Testis (tissue), 3 donors: ENCODE measurements around the gene HS6ST3. TPM values are rescaled to one million over a fixed set of nuclear protein-coding genes. Genes with fewer than 3 reads are reported as not detected.

ENCODE experiments used
- DNase-seq: peaks from one replicate; pipeline ENCODE4 v3.0.0-alpha.2; 2019
- H3K27ac ChIP-seq, 2 donors: fragments of 200-600 bp; sonication (generic); one replicate each; pipeline ENCODE4 v1.5.1; 2019
- H3K27me3 ChIP-seq: fragments of 200-600 bp; sonication (generic); one replicate; pipeline ENCODE4 v1.5.1; 2019
- H3K36me3 ChIP-seq: fragments of 200-600 bp; sonication (generic); one replicate; pipeline ENCODE4 v1.5.1; 2017; ENCODE audit warnings: low read depth; ENCODE audit errors: missing control alignments
- H3K4me1 ChIP-seq: fragments of 200-600 bp; sonication (generic); one replicate; pipeline ENCODE4 v1.5.1; 2019
- H3K4me3 ChIP-seq, 2 donors: fragments of 200-600 bp; sonication (generic); one replicate each; pipeline ENCODE4 v1.5.1; 2017 to 2019
- H3K9me3 ChIP-seq: fragments of 200-600 bp; sonication (generic); one replicate; pipeline ENCODE4 v1.5.1; 2017
- POLR2A ChIP-seq: fragments of 450-650 bp; IDR thresholded peaks from one replicate; pipeline ENCODE4 v1.6.1; 2017; ENCODE audit warnings: antibody characterized with exemption, mild to moderate bottlenecking, moderate library complexity
- WGBS, 2 donors: methylation state at CpG; one replicate each; pipeline ENCODE4 v1.1.5; 2018; 5-methylcytosine and 5-hydroxymethylcytosine counted together
- intact Hi-C: fragments of 100-400 bp; cut with DNase I; formaldehyde crosslinking; loops from one replicate; pipeline ENCODE4 v1.15.1; 2023; ENCODE audit warnings: low total_unique reads
- polyA plus RNA-seq: library from polyadenylated mRNA; stranded (reverse); fragments of 350-450 nt; fragmentation: Illumina TruSeq; extraction: RNeasy Lipid Tissue Mini Kit (QIAGEN cat#74804); gene quantifications from one replicate; pipeline ENCODE4 v1.2.3, GENCODE V29; 2014; ENCODE audit warnings: low read depth, low replicate concordance; ENCODE audit not compliant: insufficient read depth
- total RNA-seq, 2 donors: library from RNA; depleted of rRNA; stranded (reverse); fragments of >200 nt; gene quantifications; one replicate each; pipeline ENCODE4 v1.2.3, GENCODE V29; 2016
- TF ChIP-seq, protein P1 (sequence below), 3 experiments: fragments of 450-650 bp in 2 of 3; fragments of 200-600 bp in 1 of 3; sonication (generic) in 1 of 3; IDR thresholded peaks; one replicate each; pipeline ENCODE4 v1.5.1; 2016 to 2019; ENCODE audit warnings: antibody characterized with exemption in 3 of 3, mild to moderate bottlenecking in 2 of 3, moderate library complexity in 1 of 3

Gene HS6ST3
- total and polyA plus RNA-seq, 3 donors from 2014 or later, result 0.87 to 1.3 (median 1.3) TPM

DNA sequence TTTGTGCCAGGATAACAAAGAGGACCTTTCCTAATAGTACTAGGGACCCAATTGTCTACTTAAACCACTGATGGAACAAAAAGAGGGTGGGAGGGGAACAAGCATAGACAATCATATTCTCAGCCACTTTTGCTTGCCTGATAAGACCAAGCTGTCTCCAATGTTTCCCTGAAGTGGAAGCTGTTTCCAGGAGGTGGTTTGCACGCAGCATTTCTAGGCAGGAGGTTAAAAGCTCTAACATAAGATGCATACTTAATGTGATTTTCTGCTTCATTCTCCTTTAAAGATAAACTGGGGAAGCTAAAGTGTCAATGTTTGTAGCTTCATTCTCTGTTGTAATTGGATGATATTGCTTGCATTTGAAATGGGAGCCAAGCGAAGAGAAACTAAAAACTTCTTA, 442.9 kb downstream of the HS6ST3 start:
- no peak overlapping the region for H3K4me3 ChIP-seq
- 90 to 91% methylated on average over 2 of the region's 2 CpGs for WGBS, 2 donors
- DNase-seq, result no peak
- no peak overlapping the region for H3K27ac ChIP-seq
- intact Hi-C loops, result no loop called here
- no peak for TF ChIP-seq POLR2A
- TF ChIP-seq, protein P1, sequence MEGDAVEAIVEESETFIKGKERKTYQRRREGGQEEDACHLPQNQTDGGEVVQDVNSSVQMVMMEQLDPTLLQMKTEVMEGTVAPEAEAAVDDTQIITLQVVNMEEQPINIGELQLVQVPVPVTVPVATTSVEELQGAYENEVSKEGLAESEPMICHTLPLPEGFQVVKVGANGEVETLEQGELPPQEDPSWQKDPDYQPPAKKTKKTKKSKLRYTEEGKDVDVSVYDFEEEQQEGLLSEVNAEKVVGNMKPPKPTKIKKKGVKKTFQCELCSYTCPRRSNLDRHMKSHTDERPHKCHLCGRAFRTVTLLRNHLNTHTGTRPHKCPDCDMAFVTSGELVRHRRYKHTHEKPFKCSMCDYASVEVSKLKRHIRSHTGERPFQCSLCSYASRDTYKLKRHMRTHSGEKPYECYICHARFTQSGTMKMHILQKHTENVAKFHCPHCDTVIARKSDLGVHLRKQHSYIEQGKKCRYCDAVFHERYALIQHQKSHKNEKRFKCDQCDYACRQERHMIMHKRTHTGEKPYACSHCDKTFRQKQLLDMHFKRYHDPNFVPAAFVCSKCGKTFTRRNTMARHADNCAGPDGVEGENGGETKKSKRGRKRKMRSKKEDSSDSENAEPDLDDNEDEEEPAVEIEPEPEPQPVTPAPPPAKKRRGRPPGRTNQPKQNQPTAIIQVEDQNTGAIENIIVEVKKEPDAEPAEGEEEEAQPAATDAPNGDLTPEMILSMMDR (IDR thresholded peaks at IDR 0.05), result no peak
- no peaks in the 10 kb centered on the region for H3K27me3 ChIP-seq
- H3K4me1 ChIP-seq, result no peaks in the 10 kb centered on the region
- H3K9me3 ChIP-seq, result no peaks in the 10 kb centered on the region
- H3K36me3 ChIP-seq, result no peaks in the 10 kb centered on the region

DNA sequence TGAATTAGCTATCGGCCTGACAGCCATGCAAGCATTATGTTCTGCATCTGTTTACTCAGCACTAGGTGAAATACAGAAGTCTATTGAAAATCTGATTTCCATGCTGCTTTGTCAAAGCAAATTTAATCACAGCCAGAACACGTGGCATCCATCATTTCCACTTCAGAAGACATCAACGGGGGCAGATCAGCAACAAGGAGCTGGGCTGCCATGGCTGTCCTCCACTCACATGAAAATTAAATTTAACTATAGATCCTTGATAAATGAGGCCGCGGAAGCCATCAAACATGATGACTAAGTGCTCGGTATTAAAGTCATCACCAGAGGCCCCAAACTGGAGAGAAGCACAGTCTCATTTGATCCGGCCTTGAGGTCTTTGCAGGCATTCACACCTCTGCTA, 443.5 kb downstream of the HS6ST3 start:
- Histone ChIP-seq H3K27ac (no peak overlapping the region), H3K4me3 (no peak overlapping the region), H3K4me1 (no peaks in the 10 kb centered on the region), H3K27me3 (no peaks in the 10 kb centered on the region), H3K9me3 (no peaks in the 10 kb centered on the region), H3K36me3 (no peaks in the 10 kb centered on the region)
- TF ChIP-seq POLR2A, result no peak
- TF ChIP-seq, protein P1 (IDR thresholded peaks at IDR 0.05), result no peak
- DNase-seq, result no peak
- intact Hi-C loops, result no loop called here
- 75 to 78% methylated on average over 7 of the region's 7 CpGs for WGBS, 2 donors

DNA sequence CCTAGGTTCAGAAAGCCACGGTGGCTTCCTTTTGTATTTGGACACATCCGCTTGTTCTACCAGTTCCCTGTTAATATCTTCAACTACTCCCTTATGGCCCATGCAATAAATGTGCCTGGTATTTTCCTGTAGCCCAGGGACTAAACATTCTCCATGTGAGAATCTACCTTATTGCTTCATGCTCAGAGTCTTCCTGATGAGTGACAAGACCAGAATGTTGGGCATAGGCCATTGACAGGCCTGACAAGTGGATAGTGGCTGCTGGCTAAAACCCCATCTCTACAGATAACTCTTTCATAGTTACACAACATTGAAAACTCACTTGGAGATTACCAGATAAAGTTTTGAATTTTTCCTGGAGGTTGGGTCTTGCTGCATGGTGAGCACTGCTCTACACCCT, 449.9 kb downstream of the HS6ST3 start:
- H3K4me1 ChIP-seq, result no peaks in the 10 kb centered on the region
- no peak for DNase-seq
- no peaks in the 10 kb centered on the region for H3K9me3 ChIP-seq
- H3K27ac ChIP-seq, result no peak overlapping the region
- H3K36me3 ChIP-seq, result no peaks in the 10 kb centered on the region
- TF ChIP-seq POLR2A, result no peak
- TF ChIP-seq, protein P1 (IDR thresholded peaks at IDR 0.05), result no peak
- WGBS, 2 donors, result 92 to 93% methylated on average over 2 of the region's 2 CpGs
- H3K27me3 ChIP-seq, result no peaks in the 10 kb centered on the region
- H3K4me3 ChIP-seq, result no peak overlapping the region
- intact Hi-C loops, result no loop called here

DNA sequence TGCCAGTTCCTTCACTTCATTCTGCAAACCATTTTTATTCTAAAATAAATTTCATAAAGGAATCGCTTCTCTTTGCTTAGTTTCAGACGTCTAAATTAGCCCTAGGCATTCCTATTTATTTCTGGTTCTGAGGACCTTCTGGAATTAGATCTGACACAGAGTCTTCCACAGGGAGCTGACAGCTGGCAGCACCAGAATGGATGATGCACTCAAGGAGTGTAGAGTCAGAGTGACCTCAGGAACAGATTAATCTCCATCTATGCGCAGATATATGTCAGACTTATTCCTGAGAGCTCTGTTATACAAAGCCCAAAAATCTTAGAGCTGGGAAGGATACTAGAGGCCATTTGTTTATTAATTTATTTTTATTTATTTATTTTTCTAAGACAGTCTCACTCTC, 450.8 kb downstream of the HS6ST3 start:
- Histone ChIP-seq H3K4me1 (no peaks in the 10 kb centered on the region), H3K27me3 (no peaks in the 10 kb centered on the region), H3K4me3 (no peak overlapping the region), H3K9me3 (no peaks in the 10 kb centered on the region), H3K36me3 (no peaks in the 10 kb centered on the region), H3K27ac (no peak overlapping the region)
- TF ChIP-seq POLR2A, result no peak
- TF ChIP-seq, protein P1 (IDR thresholded peaks at IDR 0.05), result no peak
- 85 to 88% methylated on average over 3 of the region's 3 CpGs for WGBS, 2 donors
- intact Hi-C loops, result no loop called here
- DNase-seq, result no peak

DNA sequence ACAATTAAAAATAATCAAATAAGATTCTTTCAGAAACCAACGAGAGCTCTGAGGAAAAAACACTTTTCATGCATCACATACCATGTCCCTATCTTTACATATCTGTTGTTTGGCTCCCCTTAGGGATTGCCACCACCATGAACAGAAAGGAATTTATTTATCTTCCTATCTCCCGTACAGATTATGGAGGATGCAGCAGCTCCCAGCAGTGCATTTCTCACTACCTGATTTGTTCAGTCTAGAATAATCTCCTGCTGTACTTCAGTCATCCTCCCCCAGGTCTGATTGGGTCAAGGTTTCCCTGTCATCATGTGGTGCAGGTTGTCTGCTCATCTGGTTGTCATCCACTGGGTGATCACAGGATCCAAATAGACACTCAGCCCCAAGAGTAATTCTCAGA, 453.1 kb downstream of the HS6ST3 start:
- Histone ChIP-seq H3K36me3 (no peaks in the 10 kb centered on the region), H3K4me1 (no peaks in the 10 kb centered on the region), H3K27me3 (no peaks in the 10 kb centered on the region), H3K9me3 (no peaks in the 10 kb centered on the region), H3K27ac (no peak overlapping the region), H3K4me3 (no peak overlapping the region)
- DNase-seq, result no peak
- intact Hi-C loops, result no loop called here
- TF ChIP-seq, protein P1 (IDR thresholded peaks at IDR 0.05), result no peak
- 66 to 79% methylated on average over 2 of the region's 2 CpGs for WGBS, 2 donors
